Neural progenitor cell (in vitro differentiated cells): ENCODE measurements around the gene ARHGAP23. TPM values are rescaled to one million over a fixed set of nuclear protein-coding genes. Genes with fewer than 3 reads are reported as not detected.
"Not testable (repeated sequence)": the region's sequence is repeated elsewhere in the genome, so short reads cannot be mapped to it uniquely, and the experiment has no call there.

Experiments used
- DNase-seq: peaks from one replicate; pipeline ENCODE4 v3.0.0-alpha.2; 2016; ENCODE audit warnings: low spot score
- H2AFZ ChIP-seq: fragments of 200-600 bp; sonication (generic); replicated peaks from 2 replicates; pipeline ENCODE4 v1.6.1; 2016; ENCODE audit warnings: antibody characterized with exemption
- H3F3A ChIP-seq: fragments of 200-600 bp; sonication (generic); 2 replicates; pipeline ENCODE4 v1.6.1; 2016; ENCODE audit warnings: antibody characterized with exemption, low read depth
- H3K27ac ChIP-seq: fragments of 200-600 bp; sonication (generic); 2 replicates; pipeline ENCODE4 v1.5.1; 2016; ENCODE audit warnings: mild to moderate bottlenecking
- H3K27me3 ChIP-seq: fragments of 200-600 bp; sonication (generic); 2 replicates; pipeline ENCODE4 v1.6.1; 2016; ENCODE audit warnings: mild to moderate bottlenecking, moderate library complexity
- H3K36me3 ChIP-seq: fragments of 200-600 bp; sonication (generic); 2 replicates; pipeline ENCODE4 v1.5.1; 2016
- H3K4me1 ChIP-seq: fragments of 200-600 bp; sonication (generic); 2 replicates; pipeline ENCODE4 v1.6.1; 2016; ENCODE audit warnings: mixed run types
- H3K4me2 ChIP-seq: fragments of 200-600 bp; sonication (generic); 2 replicates; pipeline ENCODE4 v1.6.1; 2016
- H3K4me3 ChIP-seq: fragments of 200-600 bp; sonication (generic); 2 replicates; pipeline ENCODE4 v1.5.1; 2016
- H3K79me2 ChIP-seq: fragments of 200-600 bp; sonication (generic); 2 replicates; pipeline ENCODE4 v1.6.1; 2016; ENCODE audit warnings: low read depth
- H3K9ac ChIP-seq: fragments of 200-600 bp; sonication (generic); 2 replicates; pipeline ENCODE4 v1.6.1; 2016
- H3K9me3 ChIP-seq: fragments of 200-600 bp; sonication (generic); 2 replicates; pipeline ENCODE4 v1.5.1; 2016; ENCODE audit warnings: low read depth
- H4K20me1 ChIP-seq: fragments of 200-600 bp; sonication (generic); 2 replicates; pipeline ENCODE4 v1.6.1; 2016; ENCODE audit warnings: low read depth
- H3K27ac Mint-ChIP-seq: 3 replicates; pipeline ENCODE4 v1.8.0; 2021; ENCODE audit warnings: mixed read lengths
- H3K27me3 Mint-ChIP-seq: 2 replicates; pipeline ENCODE4 v1.8.0; 2022; ENCODE audit warnings: low read depth, mild to moderate bottlenecking, inconsistent platforms, moderate library complexity, mixed read lengths; ENCODE audit not compliant: insufficient read depth
- H3K36me3 Mint-ChIP-seq: 3 replicates; pipeline ENCODE4 v1.8.0; 2021; ENCODE audit warnings: mixed read lengths
- H3K4me1 Mint-ChIP-seq: 3 replicates; pipeline ENCODE4 v1.8.0; 2021; ENCODE audit warnings: mixed read lengths
- H3K4me3 Mint-ChIP-seq: 3 replicates; pipeline ENCODE4 v1.8.0; 2021; ENCODE audit warnings: mild to moderate bottlenecking, moderate library complexity, mixed read lengths
- H3K9me3 Mint-ChIP-seq: 3 replicates; pipeline ENCODE4 v1.8.0; 2020; ENCODE audit warnings: mixed read lengths
- EZH2 ChIP-seq: fragments of 200-600 bp; sonication (generic); IDR thresholded peaks from 2 replicates; pipeline ENCODE4 v1.6.1; 2017; ENCODE audit warnings: antibody characterized with exemption, mild to moderate bottlenecking, moderate library complexity
- total RNA-seq: library from RNA; depleted of rRNA; stranded (reverse); fragments of >200 nt; gene quantifications from 2 replicates; pipeline ENCODE4 v1.2.3, GENCODE V29; 2015; ENCODE audit warnings: low replicate concordance
- TF ChIP-seq, protein P1 (sequence below): fragments of 200-600 bp; sonication (generic); IDR thresholded peaks from 2 replicates; pipeline ENCODE4 v1.5.1; 2017; ENCODE audit warnings: antibody characterized with exemption, mild to moderate bottlenecking

Gene ARHGAP23
- total RNA-seq, 1 donor from 2014 or later = 6.1 TPM

DNA sequence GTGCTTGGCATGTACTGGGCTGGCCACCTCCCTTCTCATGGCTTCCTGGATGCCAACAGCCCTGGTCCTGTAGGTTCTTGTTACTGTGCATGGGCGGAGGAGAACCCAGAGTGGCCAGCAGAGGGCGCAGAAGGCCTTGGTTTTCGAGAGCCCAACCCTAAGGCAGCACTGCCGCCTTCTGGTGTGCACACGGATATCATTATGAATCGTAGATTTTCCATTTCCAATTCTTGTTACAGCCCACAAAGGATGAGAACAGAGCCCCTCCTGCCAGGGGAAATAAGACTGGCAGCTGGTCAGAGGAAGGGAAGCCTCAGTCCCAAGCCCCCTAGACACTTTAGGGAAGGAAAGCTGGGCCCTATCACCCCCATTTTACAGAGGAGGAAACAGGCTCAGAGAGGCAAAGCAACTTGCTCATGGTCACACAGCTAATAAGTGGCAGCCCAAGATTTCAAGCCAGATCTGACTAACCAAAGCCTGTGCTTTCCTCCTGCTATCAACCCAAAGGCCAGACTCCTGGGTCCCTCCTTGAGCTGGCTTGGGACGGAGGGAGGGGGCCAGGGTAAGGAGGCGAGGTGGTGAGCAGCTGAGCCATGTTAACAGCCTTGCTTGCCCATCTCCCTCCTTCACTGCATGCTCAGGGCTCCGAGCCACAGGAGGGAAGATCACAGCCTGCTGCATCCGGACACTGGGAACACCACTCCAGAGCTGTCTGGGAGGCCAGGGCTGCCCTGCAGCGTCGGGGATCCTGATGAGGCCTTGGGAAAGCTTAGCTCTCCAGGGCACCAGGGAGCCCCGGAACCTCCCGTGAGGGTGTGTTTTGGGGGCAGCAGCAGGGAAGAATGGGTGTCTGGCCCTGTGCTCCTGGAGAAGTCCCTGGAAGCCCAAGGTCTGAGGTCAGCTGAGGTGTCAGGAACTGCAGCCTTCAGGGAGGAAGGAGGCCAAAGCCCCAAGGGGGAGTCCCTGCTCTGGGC lies 64.1 kb downstream of the ARHGAP23 start:
- not testable (repeated sequence) for H3K27ac Mint-ChIP-seq, H3K27ac ChIP-seq, H3F3A ChIP-seq, H3K4me3 Mint-ChIP-seq, H3K9me3 ChIP-seq, H4K20me1 ChIP-seq, H3K27me3 ChIP-seq, H3K4me3 ChIP-seq, H3K4me2 ChIP-seq, H3K4me1 ChIP-seq, H3K9me3 Mint-ChIP-seq, H3K36me3 ChIP-seq, H3K9ac ChIP-seq, H2AFZ ChIP-seq, H3K36me3 Mint-ChIP-seq, H3K79me2 ChIP-seq, H3K27me3 Mint-ChIP-seq, H3K4me1 Mint-ChIP-seq
- DNase-seq = peak; percentile 92
- TF ChIP-seq, protein P1, sequence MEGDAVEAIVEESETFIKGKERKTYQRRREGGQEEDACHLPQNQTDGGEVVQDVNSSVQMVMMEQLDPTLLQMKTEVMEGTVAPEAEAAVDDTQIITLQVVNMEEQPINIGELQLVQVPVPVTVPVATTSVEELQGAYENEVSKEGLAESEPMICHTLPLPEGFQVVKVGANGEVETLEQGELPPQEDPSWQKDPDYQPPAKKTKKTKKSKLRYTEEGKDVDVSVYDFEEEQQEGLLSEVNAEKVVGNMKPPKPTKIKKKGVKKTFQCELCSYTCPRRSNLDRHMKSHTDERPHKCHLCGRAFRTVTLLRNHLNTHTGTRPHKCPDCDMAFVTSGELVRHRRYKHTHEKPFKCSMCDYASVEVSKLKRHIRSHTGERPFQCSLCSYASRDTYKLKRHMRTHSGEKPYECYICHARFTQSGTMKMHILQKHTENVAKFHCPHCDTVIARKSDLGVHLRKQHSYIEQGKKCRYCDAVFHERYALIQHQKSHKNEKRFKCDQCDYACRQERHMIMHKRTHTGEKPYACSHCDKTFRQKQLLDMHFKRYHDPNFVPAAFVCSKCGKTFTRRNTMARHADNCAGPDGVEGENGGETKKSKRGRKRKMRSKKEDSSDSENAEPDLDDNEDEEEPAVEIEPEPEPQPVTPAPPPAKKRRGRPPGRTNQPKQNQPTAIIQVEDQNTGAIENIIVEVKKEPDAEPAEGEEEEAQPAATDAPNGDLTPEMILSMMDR = peak; percentile 54

DNA sequence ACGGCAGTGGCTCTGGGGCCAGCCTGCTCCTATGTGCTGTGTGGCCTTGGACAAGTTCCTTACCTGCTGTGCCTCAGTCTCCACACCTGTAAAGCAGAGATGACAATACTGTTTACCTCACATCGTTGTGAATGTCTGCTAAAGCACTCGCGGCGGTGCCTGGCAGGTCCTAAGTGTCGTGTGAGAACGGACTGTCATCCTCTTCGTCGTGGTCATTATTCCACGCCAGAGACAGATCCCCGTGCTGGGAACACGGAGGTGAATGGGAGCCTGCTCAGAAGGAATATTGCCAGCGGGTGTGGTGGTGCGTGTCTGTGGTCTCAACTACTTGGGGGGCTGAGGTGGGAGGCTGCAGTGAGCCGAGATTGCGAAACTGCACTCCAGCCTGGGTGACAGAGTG lies 65.9 kb downstream of the ARHGAP23 start:
- not testable (repeated sequence) for H4K20me1 ChIP-seq, H3K36me3 Mint-ChIP-seq, H3K27me3 Mint-ChIP-seq, H3K9me3 ChIP-seq, H3K4me3 ChIP-seq, H3K27ac Mint-ChIP-seq, H3K4me1 Mint-ChIP-seq, H2AFZ ChIP-seq, H3K27me3 ChIP-seq, H3K36me3 ChIP-seq, H3K4me3 Mint-ChIP-seq, H3K9me3 Mint-ChIP-seq, H3F3A ChIP-seq, H3K4me2 ChIP-seq, DNase-seq, H3K9ac ChIP-seq, H3K27ac ChIP-seq, H3K4me1 ChIP-seq, H3K79me2 ChIP-seq

DNA sequence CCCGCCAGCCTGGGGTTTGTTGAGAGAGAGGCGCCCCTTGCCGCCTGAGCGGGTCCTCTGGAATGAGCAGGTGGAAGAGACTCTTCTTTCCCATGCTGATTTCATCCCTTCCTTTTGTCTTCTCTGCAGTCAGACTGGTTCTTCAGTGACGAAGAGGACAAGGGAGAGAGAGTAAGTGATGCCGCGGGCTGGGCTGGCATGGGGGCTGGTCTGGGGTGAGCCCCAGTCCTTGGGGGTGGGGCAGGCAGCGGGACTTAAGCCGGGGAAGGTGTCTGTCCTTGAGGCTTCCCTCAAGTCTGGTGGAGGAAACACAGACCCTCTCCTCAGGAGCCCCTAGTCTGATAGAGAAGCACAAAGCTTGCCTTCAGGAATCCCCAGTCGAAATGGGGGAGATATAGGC lies 69.4 kb downstream of the ARHGAP23 start:
- H3K27me3 ChIP-seq, H3K36me3 ChIP-seq, H3K4me3 Mint-ChIP-seq, H3K9me3 Mint-ChIP-seq, H3K79me2 ChIP-seq, H3K4me1 Mint-ChIP-seq, H3K27ac Mint-ChIP-seq, H3K27me3 Mint-ChIP-seq, H3K36me3 Mint-ChIP-seq, H3K27ac ChIP-seq, H4K20me1 ChIP-seq, H3K9ac ChIP-seq, H3K4me3 ChIP-seq, H3K4me1 ChIP-seq, H3K4me2 ChIP-seq, DNase-seq, H3F3A ChIP-seq, H2AFZ ChIP-seq, H3K9me3 ChIP-seq: not testable (repeated sequence)

DNA sequence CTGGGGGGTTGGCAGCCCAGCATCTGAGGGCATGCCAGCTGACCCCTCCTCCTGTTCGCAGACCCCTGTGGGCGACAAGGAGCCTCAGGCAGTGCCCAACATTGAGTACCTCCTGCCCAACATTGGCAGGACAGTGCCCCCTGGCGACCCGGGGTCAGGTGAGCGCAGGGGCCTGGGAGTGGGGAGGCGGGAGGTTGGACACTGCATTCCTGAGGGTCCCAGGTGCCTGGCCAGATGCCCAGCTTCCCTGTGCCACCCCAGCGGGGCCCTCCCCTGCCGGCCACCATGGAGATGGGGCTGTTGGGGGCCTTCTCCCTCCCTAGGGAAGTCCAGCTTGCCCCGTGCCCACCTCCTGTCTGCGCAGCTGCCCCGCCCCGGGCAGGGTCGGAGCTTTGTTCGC lies 70.1 kb downstream of the ARHGAP23 start:
- Histone ChIP-seq H3K4me1 (no peaks in the 10 kb centered on the region), H3K79me2 (no peaks in the 10 kb centered on the region), H3K9ac (no peak overlapping the region), H3K27ac (no peak overlapping the region), H3K4me3 (no peak overlapping the region), H3K4me2 (no peak overlapping the region), H3K9me3 (no peaks in the 10 kb centered on the region), H3K27me3 (no peaks in the 10 kb centered on the region), H4K20me1 (no peaks in the 10 kb centered on the region), H3K36me3 (no peaks in the 10 kb centered on the region), H2AFZ (no peak overlapping the region), H3F3A (no peaks in the 10 kb centered on the region)
- Mint-ChIP-seq H3K4me3 (no peak overlapping the region), H3K27me3 (no peaks in the 10 kb centered on the region), H3K27ac (no peak overlapping the region), H3K36me3 (peaks cover 7% of the 10 kb centered on the region), H3K9me3 (peaks cover 8% of the 10 kb centered on the region), H3K4me1 (no peaks in the 10 kb centered on the region)
- DNase-seq = no peak
- no peak for TF ChIP-seq EZH2

DNA sequence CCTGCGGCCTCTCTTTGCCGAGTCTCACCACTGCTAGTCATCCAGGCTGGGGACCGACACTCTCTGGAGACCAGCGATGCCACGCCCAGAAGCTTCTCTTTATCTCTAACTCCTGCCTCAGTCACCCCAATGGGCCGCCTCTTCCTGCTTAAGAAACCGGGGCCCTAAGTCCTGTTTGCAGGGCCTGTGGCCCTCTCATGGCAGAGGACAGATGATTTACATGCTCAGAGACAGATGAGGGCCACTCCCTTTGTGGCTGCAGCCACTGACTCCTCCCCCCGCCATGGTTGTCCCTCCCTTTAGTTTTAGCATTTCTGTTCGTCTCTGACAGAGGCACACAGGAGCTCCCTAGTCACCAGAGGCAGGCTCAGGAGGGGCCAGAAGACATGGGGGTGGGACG lies 71.0 kb downstream of the ARHGAP23 start:
- H2AFZ ChIP-seq, H3K36me3 Mint-ChIP-seq, H3K9me3 Mint-ChIP-seq, H3K4me3 Mint-ChIP-seq, DNase-seq, H3K9me3 ChIP-seq, H3K27ac ChIP-seq, H3K4me2 ChIP-seq, H3K4me3 ChIP-seq, H3K4me1 Mint-ChIP-seq, H3K27ac Mint-ChIP-seq, H3K27me3 ChIP-seq, H3K36me3 ChIP-seq, H3K9ac ChIP-seq, H3F3A ChIP-seq, H4K20me1 ChIP-seq, H3K79me2 ChIP-seq, H3K4me1 ChIP-seq, H3K27me3 Mint-ChIP-seq: not testable (repeated sequence)

DNA sequence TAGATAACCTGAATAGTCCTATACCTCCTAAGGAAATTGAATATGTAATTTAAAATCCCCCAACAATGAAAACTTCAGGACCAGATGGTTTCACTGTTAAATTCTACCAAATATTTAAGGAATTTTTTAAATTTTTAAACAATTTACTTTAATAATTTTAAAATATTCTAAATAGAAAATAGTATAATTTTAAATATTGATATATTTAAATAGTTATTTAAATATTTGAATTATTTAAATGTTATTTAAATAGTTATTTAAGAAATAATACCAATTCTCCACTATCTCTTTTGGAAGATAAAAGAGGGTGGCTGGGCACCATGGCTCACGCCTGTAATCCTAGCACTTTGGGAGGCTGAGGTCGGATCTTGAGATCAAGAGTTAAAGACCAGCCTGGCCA lies 73.5 kb downstream of the ARHGAP23 start:
- not testable (repeated sequence) for H3K36me3 ChIP-seq, H3K4me1 ChIP-seq, H3K27me3 ChIP-seq, H3K9me3 Mint-ChIP-seq, H3K4me3 Mint-ChIP-seq, DNase-seq, H3K27ac ChIP-seq, H3K79me2 ChIP-seq, H3K9ac ChIP-seq, H3F3A ChIP-seq, H3K4me2 ChIP-seq, H2AFZ ChIP-seq, H3K4me3 ChIP-seq, H4K20me1 ChIP-seq, H3K9me3 ChIP-seq, H3K36me3 Mint-ChIP-seq, H3K4me1 Mint-ChIP-seq, H3K27ac Mint-ChIP-seq, H3K27me3 Mint-ChIP-seq
